ENCODE measurements around the gene SOCS3. TPM values are rescaled to one million over a fixed set of nuclear protein-coding genes. Genes with fewer than 3 reads are reported as not detected.

Gene SOCS3
- total and polyA plus RNA-seq, 10 of the 15 experiments (the other 5 are each of a cell fraction or from before 2014, with no cell fraction given), result 0.05 to 3.9 (median 1.0) TPM

DNA sequence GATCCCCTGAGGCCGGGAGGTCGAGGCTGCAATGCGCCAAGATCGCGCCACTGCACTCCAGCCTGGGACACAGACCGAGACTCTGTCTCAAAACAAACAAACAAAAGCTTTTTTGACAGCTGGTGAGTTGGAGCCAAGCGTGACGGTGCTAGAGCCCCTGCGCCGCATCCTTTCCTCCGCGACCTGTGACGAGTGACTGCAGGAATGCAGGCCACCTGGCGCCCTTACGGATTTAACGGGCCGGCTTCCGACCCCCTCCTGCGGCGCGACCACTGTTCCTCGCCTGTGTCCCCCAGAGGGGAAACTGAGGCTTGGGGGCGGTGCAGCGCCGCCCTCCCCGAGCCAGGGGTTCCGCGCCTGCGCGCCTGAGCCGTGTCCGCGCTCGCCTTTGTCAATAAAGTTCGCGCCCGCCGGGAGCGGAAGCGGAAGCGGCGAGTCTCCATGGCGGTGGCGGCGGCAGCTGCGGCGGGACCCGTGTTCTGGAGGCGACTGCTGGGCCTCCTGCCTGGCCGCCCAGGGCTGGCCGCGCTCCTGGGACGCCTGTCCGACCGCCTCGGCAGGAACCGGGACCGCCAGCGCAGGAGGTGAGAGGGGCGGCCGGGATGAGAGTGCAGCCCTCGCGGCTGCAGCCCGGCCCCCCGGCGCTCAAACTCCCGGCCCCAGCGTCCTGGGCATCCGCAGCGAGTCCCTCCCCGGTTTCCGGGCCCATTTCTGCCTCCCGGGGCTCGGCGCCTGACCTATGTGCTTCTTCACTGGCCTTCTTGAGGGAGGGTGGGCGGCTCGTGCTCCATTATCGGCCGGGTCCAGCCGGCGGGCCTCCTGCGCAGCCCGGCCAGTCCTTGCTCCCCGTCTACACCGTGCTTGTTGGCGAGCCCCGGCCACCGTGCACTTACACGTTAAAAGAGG, 18.6 kb upstream of the SOCS3 start, which contains the start of gene PGS1 (continued):
- TF ChIP-seq, protein P1, sequence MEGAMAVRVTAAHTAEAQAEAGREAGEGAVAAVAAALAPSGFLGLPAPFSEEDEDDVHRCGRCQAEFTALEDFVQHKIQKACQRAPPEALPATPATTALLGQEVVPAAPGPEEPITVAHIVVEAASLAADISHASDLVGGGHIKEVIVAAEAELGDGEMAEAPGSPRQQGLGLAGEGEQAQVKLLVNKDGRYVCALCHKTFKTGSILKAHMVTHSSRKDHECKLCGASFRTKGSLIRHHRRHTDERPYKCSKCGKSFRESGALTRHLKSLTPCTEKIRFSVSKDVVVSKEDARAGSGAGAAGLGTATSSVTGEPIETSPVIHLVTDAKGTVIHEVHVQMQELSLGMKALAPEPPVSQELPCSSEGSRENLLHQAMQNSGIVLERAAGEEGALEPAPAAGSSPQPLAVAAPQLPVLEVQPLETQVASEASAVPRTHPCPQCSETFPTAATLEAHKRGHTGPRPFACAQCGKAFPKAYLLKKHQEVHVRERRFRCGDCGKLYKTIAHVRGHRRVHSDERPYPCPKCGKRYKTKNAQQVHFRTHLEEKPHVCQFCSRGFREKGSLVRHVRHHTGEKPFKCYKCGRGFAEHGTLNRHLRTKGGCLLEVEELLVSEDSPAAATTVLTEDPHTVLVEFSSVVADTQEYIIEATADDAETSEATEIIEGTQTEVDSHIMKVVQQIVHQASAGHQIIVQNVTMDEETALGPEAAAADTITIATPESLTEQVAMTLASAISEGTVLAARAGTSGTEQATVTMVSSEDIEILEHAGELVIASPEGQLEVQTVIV (IDR thresholded peaks at IDR 0.05; ENCODE audit: borderline replicate concordance, partially characterized antibody), result peak; percentile 78
- TF ChIP-seq ZNF274 (IDR thresholded peaks at IDR 0.05; ENCODE audit: insufficient read depth, insufficient read length) (no peak), NFYB (IDR thresholded peaks at IDR 0.05; ENCODE audit: insufficient read depth, low read depth, low read length) (no peak), SREBF1 (IDR thresholded peaks at IDR 0.05; ENCODE audit: low read length) (no peak), ZNF384 (IDR thresholded peaks at IDR 0.05; ENCODE audit: borderline replicate concordance, low read depth, low read length) (peak; percentile 20; the same call in 1 of the 2 replicates), NR2C1 (IDR thresholded peaks at IDR 0.05) (peak; percentile 53), MTA3 (IDR thresholded peaks at IDR 0.05; ENCODE audit: borderline replicate concordance, low read length) (no peak), GABPA (IDR thresholded peaks at IDR 0.05; ENCODE audit: low read depth) (peak; percentile 92), TBL1XR1 (IDR thresholded peaks at IDR 0.05; ENCODE audit: low read depth, low read length) (peak; percentile 59; the same call in 1 of the 2 replicates), ZBED1 (IDR thresholded peaks at IDR 0.05; ENCODE audit: borderline replicate concordance) (no peak), ATF7 (IDR thresholded peaks at IDR 0.05; ENCODE audit: low read depth) (no peak)
- TF ChIP-seq, protein P2, sequence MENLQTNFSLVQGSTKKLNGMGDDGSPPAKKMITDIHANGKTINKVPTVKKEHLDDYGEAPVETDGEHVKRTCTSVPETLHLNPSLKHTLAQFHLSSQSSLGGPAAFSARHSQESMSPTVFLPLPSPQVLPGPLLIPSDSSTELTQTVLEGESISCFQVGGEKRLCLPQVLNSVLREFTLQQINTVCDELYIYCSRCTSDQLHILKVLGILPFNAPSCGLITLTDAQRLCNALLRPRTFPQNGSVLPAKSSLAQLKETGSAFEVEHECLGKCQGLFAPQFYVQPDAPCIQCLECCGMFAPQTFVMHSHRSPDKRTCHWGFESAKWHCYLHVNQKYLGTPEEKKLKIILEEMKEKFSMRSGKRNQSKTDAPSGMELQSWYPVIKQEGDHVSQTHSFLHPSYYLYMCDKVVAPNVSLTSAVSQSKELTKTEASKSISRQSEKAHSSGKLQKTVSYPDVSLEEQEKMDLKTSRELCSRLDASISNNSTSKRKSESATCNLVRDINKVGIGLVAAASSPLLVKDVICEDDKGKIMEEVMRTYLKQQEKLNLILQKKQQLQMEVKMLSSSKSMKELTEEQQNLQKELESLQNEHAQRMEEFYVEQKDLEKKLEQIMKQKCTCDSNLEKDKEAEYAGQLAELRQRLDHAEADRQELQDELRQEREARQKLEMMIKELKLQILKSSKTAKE (IDR thresholded peaks at IDR 0.05; ENCODE audit: low read depth, poor library complexity, severe bottlenecking), result no peak
- TF ChIP-seq, protein P3, sequence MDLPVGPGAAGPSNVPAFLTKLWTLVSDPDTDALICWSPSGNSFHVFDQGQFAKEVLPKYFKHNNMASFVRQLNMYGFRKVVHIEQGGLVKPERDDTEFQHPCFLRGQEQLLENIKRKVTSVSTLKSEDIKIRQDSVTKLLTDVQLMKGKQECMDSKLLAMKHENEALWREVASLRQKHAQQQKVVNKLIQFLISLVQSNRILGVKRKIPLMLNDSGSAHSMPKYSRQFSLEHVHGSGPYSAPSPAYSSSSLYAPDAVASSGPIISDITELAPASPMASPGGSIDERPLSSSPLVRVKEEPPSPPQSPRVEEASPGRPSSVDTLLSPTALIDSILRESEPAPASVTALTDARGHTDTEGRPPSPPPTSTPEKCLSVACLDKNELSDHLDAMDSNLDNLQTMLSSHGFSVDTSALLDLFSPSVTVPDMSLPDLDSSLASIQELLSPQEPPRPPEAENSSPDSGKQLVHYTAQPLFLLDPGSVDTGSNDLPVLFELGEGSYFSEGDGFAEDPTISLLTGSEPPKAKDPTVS (IDR thresholded peaks at IDR 0.05; ENCODE audit: low read depth, low read length), result no peak; the same call in 1 of the 2 replicates
- TF ChIP-seq, protein P4, sequence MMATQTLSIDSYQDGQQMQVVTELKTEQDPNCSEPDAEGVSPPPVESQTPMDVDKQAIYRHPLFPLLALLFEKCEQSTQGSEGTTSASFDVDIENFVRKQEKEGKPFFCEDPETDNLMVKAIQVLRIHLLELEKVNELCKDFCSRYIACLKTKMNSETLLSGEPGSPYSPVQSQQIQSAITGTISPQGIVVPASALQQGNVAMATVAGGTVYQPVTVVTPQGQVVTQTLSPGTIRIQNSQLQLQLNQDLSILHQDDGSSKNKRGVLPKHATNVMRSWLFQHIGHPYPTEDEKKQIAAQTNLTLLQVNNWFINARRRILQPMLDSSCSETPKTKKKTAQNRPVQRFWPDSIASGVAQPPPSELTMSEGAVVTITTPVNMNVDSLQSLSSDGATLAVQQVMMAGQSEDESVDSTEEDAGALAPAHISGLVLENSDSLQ (IDR thresholded peaks at IDR 0.05), result no peak
- TF ChIP-seq, protein P5, sequence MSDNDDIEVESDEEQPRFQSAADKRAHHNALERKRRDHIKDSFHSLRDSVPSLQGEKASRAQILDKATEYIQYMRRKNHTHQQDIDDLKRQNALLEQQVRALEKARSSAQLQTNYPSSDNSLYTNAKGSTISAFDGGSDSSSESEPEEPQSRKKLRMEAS (IDR thresholded peaks at IDR 0.05; ENCODE audit: low read depth, low read length), result peak; percentile 37
- TF ChIP-seq, protein P6, sequence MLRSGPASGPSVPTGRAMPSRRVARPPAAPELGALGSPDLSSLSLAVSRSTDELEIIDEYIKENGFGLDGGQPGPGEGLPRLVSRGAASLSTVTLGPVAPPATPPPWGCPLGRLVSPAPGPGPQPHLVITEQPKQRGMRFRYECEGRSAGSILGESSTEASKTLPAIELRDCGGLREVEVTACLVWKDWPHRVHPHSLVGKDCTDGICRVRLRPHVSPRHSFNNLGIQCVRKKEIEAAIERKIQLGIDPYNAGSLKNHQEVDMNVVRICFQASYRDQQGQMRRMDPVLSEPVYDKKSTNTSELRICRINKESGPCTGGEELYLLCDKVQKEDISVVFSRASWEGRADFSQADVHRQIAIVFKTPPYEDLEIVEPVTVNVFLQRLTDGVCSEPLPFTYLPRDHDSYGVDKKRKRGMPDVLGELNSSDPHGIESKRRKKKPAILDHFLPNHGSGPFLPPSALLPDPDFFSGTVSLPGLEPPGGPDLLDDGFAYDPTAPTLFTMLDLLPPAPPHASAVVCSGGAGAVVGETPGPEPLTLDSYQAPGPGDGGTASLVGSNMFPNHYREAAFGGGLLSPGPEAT (IDR thresholded peaks at IDR 0.05; ENCODE audit: low read depth), result peak; percentile 74; the same call in 1 of the 2 replicates
- TF ChIP-seq, protein P7, sequence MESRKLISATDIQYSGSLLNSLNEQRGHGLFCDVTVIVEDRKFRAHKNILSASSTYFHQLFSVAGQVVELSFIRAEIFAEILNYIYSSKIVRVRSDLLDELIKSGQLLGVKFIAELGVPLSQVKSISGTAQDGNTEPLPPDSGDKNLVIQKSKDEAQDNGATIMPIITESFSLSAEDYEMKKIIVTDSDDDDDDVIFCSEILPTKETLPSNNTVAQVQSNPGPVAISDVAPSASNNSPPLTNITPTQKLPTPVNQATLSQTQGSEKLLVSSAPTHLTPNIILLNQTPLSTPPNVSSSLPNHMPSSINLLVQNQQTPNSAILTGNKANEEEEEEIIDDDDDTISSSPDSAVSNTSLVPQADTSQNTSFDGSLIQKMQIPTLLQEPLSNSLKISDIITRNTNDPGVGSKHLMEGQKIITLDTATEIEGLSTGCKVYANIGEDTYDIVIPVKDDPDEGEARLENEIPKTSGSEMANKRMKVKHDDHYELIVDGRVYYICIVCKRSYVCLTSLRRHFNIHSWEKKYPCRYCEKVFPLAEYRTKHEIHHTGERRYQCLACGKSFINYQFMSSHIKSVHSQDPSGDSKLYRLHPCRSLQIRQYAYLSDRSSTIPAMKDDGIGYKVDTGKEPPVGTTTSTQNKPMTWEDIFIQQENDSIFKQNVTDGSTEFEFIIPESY (IDR thresholded peaks at IDR 0.05), result no peak
